ENCODE results near the gene RPS19BP1. TPM values are rescaled to one million over a fixed set of nuclear protein-coding genes. Genes with fewer than 3 reads are reported as not detected.

RPS19BP1 gene
- total and polyA plus RNA-seq, 7 experiments from 2014 or later = 35.2 to 162 (median 61.8) TPM

DNA sequence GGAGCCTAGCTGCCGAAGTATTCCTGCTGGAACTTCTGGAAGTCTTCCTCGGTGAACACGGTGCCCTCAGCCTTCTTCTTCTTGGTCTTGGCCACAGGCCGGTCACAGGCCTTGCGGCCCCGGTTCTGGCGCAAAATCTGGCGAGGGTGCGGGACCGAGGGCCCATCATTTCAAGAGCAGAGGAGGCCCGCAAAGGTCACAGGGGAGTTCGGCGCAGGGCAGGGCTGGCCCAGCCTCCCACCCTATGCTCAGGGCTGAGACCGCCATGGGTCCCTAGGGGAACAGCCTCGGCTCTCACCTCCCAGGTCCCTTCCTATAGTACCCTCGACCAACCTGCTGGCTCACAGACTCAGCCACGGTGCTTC lies 3.1 kb downstream of the RPS19BP1 start:
- CTCF ChIA-PET = interaction anchor here (0.7 to 6.4 kb wide), 25 partner anchors 9 to 515 kb away, joined by 3 to 120 read pairs (median 5); partner anchors contain the start of genes ATF4, MIEF1, RPL3 and TAB1
- Histone ChIP-seq H3K4me3 (ENCODE audit: low read length) (no peak overlapping the region), H3K27ac (ENCODE audit: low read depth, low read length) (peak overlapping the region; percentile 22), H3K4me1 (ENCODE audit: control insufficient read depth in 2 of 2, insufficient read depth in 2 of 2, low read length in 2 of 2) (peaks cover 49 to 58% of the 10 kb centered on the region in 2 donors), H3K27me3 (ENCODE audit: control insufficient read depth in 2 of 2, insufficient read depth in 2 of 2, low read length in 2 of 2) (no peaks in the 10 kb centered on the region), H3K9me3 (ENCODE audit: control insufficient read depth in 2 of 3, low read length in 3 of 3) (no peaks in the 10 kb centered on the region), H3K36me3 (ENCODE audit: control insufficient read depth in 2 of 3, insufficient read depth in 3 of 3, low read length in 3 of 3) (peaks cover 0 to 42% (median 12%) of the 10 kb centered on the region in 3 experiments)
- Mint-ChIP-seq H3K4me3 (peak overlapping the region; percentile 62 to 97 (median 75)), H3K36me3 (peaks cover 0 to 41% (median 12%) of the 10 kb centered on the region in 5 donors), H3K27ac (peak overlapping the region in 8 of 9 donors; percentile 65 to 92 (median 84)), H3K9me3 (peaks cover 0 to 3% (median 0%) of the 10 kb centered on the region in 11 donors), H3K27me3 (peaks cover 0 to 4% (median 0%) of the 10 kb centered on the region in 5 donors), H3K4me1 (peaks cover 64 to 85% (median 78%) of the 10 kb centered on the region in 7 donors)
- no peak for ATAC-seq
- POLR2A ChIA-PET = interaction anchor here (0.6 to 7.1 kb wide), 19 partner anchors 8 to 518 kb away, joined by 3 to 105 read pairs (median 5); partner anchors contain the start of genes ATF4, MIEF1, RPL3 and TAB1
- intact Hi-C loops (cut with micrococcal nuclease) = loop anchor here (1.0 to 10.0 kb wide), 6 partner anchors 33 to 1755 kb away; partner anchors contain the start of genes APOBEC3D (in 1 of the 2), CBX6 (in 1 of the 2) and RANGAP1 (in 1 of the 2)
- DNase-seq = no peak

DNA sequence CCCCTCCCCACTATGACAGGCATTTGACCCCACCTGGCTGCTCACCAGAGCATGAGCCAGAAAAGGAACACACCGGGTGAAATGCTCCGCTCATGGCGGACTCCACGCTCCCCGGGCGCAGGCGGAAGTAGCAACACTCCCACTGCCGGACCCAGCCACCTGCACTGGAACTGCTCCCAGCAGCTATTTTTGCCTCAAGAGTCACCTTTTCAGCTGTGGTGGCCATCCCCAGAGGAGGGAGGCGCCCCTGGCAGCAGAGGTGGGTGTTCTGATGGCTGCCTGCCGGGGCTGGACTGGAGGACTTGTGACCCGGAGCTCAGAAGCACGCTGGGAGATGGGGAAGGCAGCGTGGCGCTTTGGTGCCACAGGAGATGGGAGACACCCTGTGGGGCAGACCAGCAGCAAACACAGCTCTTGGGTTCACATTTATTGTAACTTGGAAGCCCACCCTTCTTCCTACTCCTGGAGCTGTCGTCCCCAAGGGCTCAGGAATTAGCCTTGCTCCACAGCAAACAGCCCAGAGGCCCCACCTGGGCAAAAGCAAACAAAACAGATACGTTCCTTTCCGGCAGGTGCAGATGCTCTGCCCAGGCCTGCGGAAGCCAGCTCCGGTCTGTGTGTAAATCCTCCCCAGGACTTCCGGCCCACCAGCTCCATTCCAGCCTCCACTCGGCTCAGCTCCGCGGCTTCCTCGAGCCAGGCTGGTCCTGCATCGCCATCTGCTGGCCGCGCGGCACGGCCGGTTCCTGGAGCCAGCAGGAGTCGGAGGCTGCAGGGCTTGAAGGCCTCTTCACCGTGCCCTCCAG lies 3.7 kb downstream of the RPS19BP1 start:
- Mint-ChIP-seq H3K4me3 (peak overlapping the region; percentile 62 to 97 (median 75)), H3K27ac (peak overlapping the region; percentile 65 to 92 (median 85)), H3K9me3 (peaks cover 0 to 3% (median 0%) of the 10 kb centered on the region in 11 donors), H3K4me1 (peaks cover 64 to 87% (median 78%) of the 10 kb centered on the region in 7 donors), H3K27me3 (peaks cover 0 to 4% (median 0%) of the 10 kb centered on the region in 5 donors), H3K36me3 (peaks cover 0 to 44% (median 12%) of the 10 kb centered on the region in 5 donors)
- Histone ChIP-seq H3K4me3 (ENCODE audit: low read length) (no peak overlapping the region), H3K36me3 (ENCODE audit: control insufficient read depth in 2 of 3, insufficient read depth in 3 of 3, low read length in 3 of 3) (peaks cover 0 to 48% (median 12%) of the 10 kb centered on the region in 3 experiments), H3K4me1 (ENCODE audit: control insufficient read depth in 2 of 2, insufficient read depth in 2 of 2, low read length in 2 of 2) (peaks cover 49 to 60% of the 10 kb centered on the region in 2 donors), H3K27ac (ENCODE audit: low read depth, low read length) (peak overlapping the region; percentile 48), H3K9me3 (ENCODE audit: control insufficient read depth in 2 of 3, low read length in 3 of 3) (no peaks in the 10 kb centered on the region), H3K27me3 (ENCODE audit: control insufficient read depth in 2 of 2, insufficient read depth in 2 of 2, low read length in 2 of 2) (no peaks in the 10 kb centered on the region)
- DNase-seq (peak; percentile 86 to 93 (median 89)), ATAC-seq (peak; percentile 74)
- ChIA-PET POLR2A (interaction anchor here (0.6 to 7.1 kb wide), 21 partner anchors 7 to 517 kb away, joined by 3 to 105 read pairs (median 5); partner anchors contain the start of genes ATF4, MIEF1, RPL3 and TAB1), CTCF (interaction anchor here (0.6 to 6.4 kb wide), 27 partner anchors 9 to 515 kb away, joined by 3 to 120 read pairs (median 4); partner anchors contain the start of genes ATF4, MIEF1, RPL3 and TAB1)
- intact Hi-C loops (cut with micrococcal nuclease) = loop anchor here (1.0 to 10.0 kb wide), 6 partner anchors 33 to 1756 kb away; partner anchors contain the start of genes APOBEC3D (in 1 of the 2), CBX6 (in 1 of the 2) and RANGAP1 (in 1 of the 2)

DNA sequence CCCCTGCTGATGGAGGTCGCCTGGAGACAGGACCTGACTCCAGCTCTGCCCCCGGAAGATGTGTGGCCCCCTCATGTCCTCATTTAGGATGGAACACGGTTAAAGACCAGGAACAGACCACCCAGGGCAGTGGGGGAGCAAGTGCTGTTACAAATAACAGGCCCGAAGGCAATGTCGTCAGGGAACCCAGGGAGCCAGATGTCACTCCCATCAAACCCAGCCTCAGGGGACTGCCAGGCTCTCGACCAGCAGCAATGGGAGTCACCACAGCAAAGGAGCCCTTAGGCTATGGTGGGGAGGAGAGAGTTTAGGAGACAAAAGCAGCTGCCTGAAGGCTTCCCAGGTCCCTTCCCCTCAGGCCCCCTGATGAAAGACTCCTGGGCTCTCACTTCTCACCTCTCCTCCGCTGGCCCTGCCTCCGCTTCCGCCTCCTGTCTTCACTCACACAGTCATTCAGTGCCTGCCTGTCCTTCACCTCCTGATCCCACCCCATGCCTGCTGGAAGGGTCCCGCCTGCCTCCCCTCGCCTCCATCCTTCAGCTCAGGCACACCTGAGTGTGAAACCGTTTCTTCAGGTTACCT lies 4.4 kb downstream of the RPS19BP1 start:
- intact Hi-C loops (cut with micrococcal nuclease) = loop anchor here (10.0 kb wide), 3 partner anchors 503 to 1757 kb away; partner anchors contain the start of genes APOBEC3D (in 1 of the 2), CBX6 (in 1 of the 2) and RANGAP1 (in 1 of the 2)
- peak overlapping the region; percentile 48 for H3K27ac ChIP-seq (ENCODE audit: low read depth, low read length)
- Mint-ChIP-seq H3K9me3 (peaks cover 0 to 3% (median 0%) of the 10 kb centered on the region in 11 donors), H3K4me3 (peak overlapping the region in 7 of 10 donors; percentile 48 to 97 (median 74)), H3K36me3 (peaks cover 0 to 47% (median 12%) of the 10 kb centered on the region in 5 donors), H3K27ac (peak overlapping the region; percentile 58 to 94 (median 84)), H3K27me3 (peaks cover 0 to 4% (median 0%) of the 10 kb centered on the region in 5 donors), H3K4me1 (peaks cover 67 to 91% (median 80%) of the 10 kb centered on the region in 7 donors)
- H3K4me3 ChIP-seq (ENCODE audit: low read length) = no peak overlapping the region
- peak in 1 of 9 donors; percentile 8 for DNase-seq
- ATAC-seq = no peak
- peaks cover 0 to 51% (median 12%) of the 10 kb centered on the region in 3 experiments for H3K36me3 ChIP-seq (ENCODE audit: control insufficient read depth in 2 of 3, insufficient read depth in 3 of 3, low read length in 3 of 3)
- no peaks in the 10 kb centered on the region for H3K9me3 ChIP-seq (ENCODE audit: control insufficient read depth in 2 of 3, low read length in 3 of 3)
- H3K27me3 ChIP-seq (ENCODE audit: control insufficient read depth in 2 of 2, insufficient read depth in 2 of 2, low read length in 2 of 2) = no peaks in the 10 kb centered on the region
- ChIA-PET CTCF (interaction anchor here (0.5 to 6.4 kb wide), 16 partner anchors 12 to 516 kb away, joined by 3 to 120 read pairs (median 6); partner anchors contain the start of genes MIEF1, RPL3 and TAB1), POLR2A (interaction anchor here (0.6 to 7.1 kb wide), 15 partner anchors 7 to 517 kb away, joined by 3 to 105 read pairs (median 7); partner anchors contain the start of genes ATF4, MIEF1 and RPL3)
- peaks cover 54 to 64% of the 10 kb centered on the region in 2 donors for H3K4me1 ChIP-seq (ENCODE audit: control insufficient read depth in 2 of 2, insufficient read depth in 2 of 2, low read length in 2 of 2)

DNA sequence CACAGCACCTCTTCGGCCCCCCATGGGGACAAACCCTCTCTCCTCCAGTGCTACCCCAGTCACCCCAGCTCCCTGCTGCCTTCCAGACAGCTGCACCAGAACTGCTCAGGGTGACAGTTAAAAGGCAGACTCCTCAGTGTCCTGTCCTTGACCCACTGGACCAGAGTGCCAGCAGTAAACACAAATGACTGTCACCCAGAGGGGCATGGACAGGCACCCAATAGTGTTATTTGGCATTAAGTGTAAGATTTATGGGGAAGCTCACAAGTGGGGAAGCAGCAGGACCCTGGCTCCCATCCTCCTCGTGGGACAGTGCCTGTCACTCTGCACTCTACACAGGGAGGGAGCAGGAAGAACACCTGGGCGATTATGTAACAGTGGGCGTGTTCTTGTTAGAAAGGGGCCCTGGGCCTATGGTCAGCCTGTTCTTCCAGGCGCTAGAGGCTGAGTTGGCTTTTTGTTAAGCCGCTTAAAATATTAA lies 5.0 kb downstream of the RPS19BP1 start:
- ChIA-PET POLR2A (interaction anchor here (0.6 to 6.1 kb wide), 7 partner anchors 10 to 517 kb away, joined by 3 to 68 read pairs (median 7); partner anchors contain the start of genes MIEF1 and RPL3), CTCF (interaction anchor here (0.5 to 6.4 kb wide), 7 partner anchors 11 to 499 kb away, joined by 3 to 120 read pairs (median 5); partner anchors contain the start of gene TAB1)
- Mint-ChIP-seq H3K4me1 (peaks cover 73 to 92% (median 82%) of the 10 kb centered on the region in 7 donors), H3K27ac (peak overlapping the region in 8 of 9 donors; percentile 41 to 94 (median 84)), H3K36me3 (peaks cover 0 to 52% (median 16%) of the 10 kb centered on the region in 5 donors), H3K4me3 (peak overlapping the region in 9 of 10 donors; percentile 21 to 94 (median 45)), H3K27me3 (no peaks in the 10 kb centered on the region), H3K9me3 (peaks cover 0 to 1% (median 0%) of the 10 kb centered on the region in 11 donors)
- DNase-seq = no peak
- H3K27ac ChIP-seq (ENCODE audit: low read depth, low read length) = peak overlapping the region; percentile 2
- H3K4me1 ChIP-seq (ENCODE audit: control insufficient read depth in 2 of 2, insufficient read depth in 2 of 2, low read length in 2 of 2) = peaks cover 60 to 70% of the 10 kb centered on the region in 2 donors
- no peaks in the 10 kb centered on the region for H3K27me3 ChIP-seq (ENCODE audit: control insufficient read depth in 2 of 2, insufficient read depth in 2 of 2, low read length in 2 of 2)
- intact Hi-C loops (cut with micrococcal nuclease) = loop anchor here (10.0 kb wide), 3 partner anchors 503 to 1757 kb away; partner anchors contain the start of genes APOBEC3D (in 1 of the 2), CBX6 (in 1 of the 2) and RANGAP1 (in 1 of the 2)
- no peak for ATAC-seq
- H3K4me3 ChIP-seq (ENCODE audit: low read length) = no peak overlapping the region
- H3K9me3 ChIP-seq (ENCODE audit: control insufficient read depth in 2 of 3, low read length in 3 of 3) = no peaks in the 10 kb centered on the region
- peaks cover 0 to 57% (median 12%) of the 10 kb centered on the region in 3 experiments for H3K36me3 ChIP-seq (ENCODE audit: control insufficient read depth in 2 of 3, insufficient read depth in 3 of 3, low read length in 3 of 3)

DNA sequence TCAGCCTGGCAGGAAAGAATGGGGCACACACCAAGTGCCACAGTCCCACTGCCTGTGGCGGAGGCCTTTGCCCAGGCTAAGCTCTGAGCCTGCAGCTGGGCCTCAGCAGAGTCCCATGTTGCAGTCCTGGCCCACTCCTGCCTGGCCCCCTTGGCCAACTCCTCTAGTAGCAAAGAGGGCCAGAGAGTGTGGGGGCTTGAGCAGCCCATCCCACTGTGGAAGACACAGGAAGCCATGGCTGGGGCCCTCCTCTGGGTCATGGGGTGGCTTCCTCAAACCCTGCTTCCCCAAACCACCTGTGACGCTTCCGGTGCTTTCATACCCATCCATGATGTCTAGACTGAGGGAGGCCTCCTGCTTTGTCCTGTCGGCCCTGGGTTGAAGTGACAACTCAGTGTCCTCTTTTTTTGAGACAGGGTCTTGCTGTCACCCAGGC lies 5.8 kb downstream of the RPS19BP1 start:
- intact Hi-C loops (cut with micrococcal nuclease) = loop anchor here (10.0 kb wide), 3 partner anchors 502 to 1758 kb away; partner anchors contain the start of genes APOBEC3D (in 1 of the 2), CBX6 (in 1 of the 2) and RANGAP1 (in 1 of the 2)
- Histone ChIP-seq H3K4me1 (ENCODE audit: control insufficient read depth in 2 of 2, insufficient read depth in 2 of 2, low read length in 2 of 2) (peaks cover 64 to 75% of the 10 kb centered on the region in 2 donors), H3K36me3 (ENCODE audit: control insufficient read depth in 2 of 3, insufficient read depth in 3 of 3, low read length in 3 of 3) (peaks cover 3 to 59% (median 12%) of the 10 kb centered on the region in 3 experiments), H3K27me3 (ENCODE audit: control insufficient read depth in 2 of 2, insufficient read depth in 2 of 2, low read length in 2 of 2) (no peaks in the 10 kb centered on the region), H3K9me3 (ENCODE audit: control insufficient read depth in 2 of 3, low read length in 3 of 3) (no peaks in the 10 kb centered on the region), H3K4me3 (ENCODE audit: low read length) (no peak overlapping the region), H3K27ac (ENCODE audit: low read depth, low read length) (peak overlapping the region; percentile 50)
- peaks cover 76 to 94% (median 85%) of the 10 kb centered on the region in 7 donors for H3K4me1 Mint-ChIP-seq
- H3K4me3 Mint-ChIP-seq = peak overlapping the region in 8 of 10 donors; percentile 5 to 94 (median 32)
- H3K36me3 Mint-ChIP-seq = peaks cover 4 to 58% (median 24%) of the 10 kb centered on the region in 5 donors
- peak in 3 of 9 donors; percentile 22 to 32 (median 28) for DNase-seq
- H3K9me3 Mint-ChIP-seq = peaks cover 0 to 5% (median 0%) of the 10 kb centered on the region in 11 donors
- H3K27ac Mint-ChIP-seq = peak overlapping the region; percentile 64 to 94 (median 86)
- ATAC-seq = no peak
- ChIA-PET POLR2A (interaction anchor here (0.6 to 6.1 kb wide), 7 partner anchors 9 to 517 kb away, joined by 3 to 68 read pairs (median 4); partner anchors contain the start of genes MIEF1 and RPL3), CTCF (interaction anchor here (0.7 to 6.4 kb wide), 4 partner anchors 31 to 500 kb away, joined by 4 to 120 read pairs (median 8); no protein-coding TSS in a partner anchor)
- H3K27me3 Mint-ChIP-seq = no peaks in the 10 kb centered on the region
